ENCODE data around the gene GAS7. TPM values are rescaled to one million over a fixed set of nuclear protein-coding genes. Genes with fewer than 3 reads are reported as not detected.

Gene GAS7
- total RNA-seq, 2 donors from 2014 or later = 8.0 to 20.1 TPM

Other genes with a start within 250 kb of the GAS7 start
- not detected for gene MYH13, start 174.4 kb upstream of the GAS7 start, total RNA-seq
- not detected for gene MYH8, start 223.3 kb upstream of the GAS7 start, total RNA-seq